Stimulated activated CD8-positive, alpha-beta memory T cell treated with anti-CD3 and anti-CD28 coated beads, Interleukin-15, amount 100 ng/mL, for 24 hours (primary cell): Measurements from ENCODE around the gene TMPRSS12.
"Not testable (repeated sequence)": the region's sequence is repeated elsewhere in the genome, so short reads cannot be mapped to it uniquely, and the experiment has no call there.

Experiments
- DNase-seq: peaks from one replicate; pipeline ENCODE4 v3.0.0-alpha.2; 2020; ENCODE audit warnings: low read depth

Gene TMPRSS12

GRCh38 chr12:50859621-50860310, 17.0 kb downstream of the TMPRSS12 start:
- DNase-seq, result no peak

GRCh38 chr12:50862316-50862715, 19.6 kb downstream of the TMPRSS12 start:
- no peak for DNase-seq

- DNase-seq, result no peak
Measured at GRCh38 chr12:50865266-50865665, 22.5 kb downstream of the TMPRSS12 start.

- not testable (repeated sequence) for DNase-seq
Measured at GRCh38 chr12:50868881-50869280, 26.2 kb downstream of the TMPRSS12 start.

- no peak for DNase-seq
Measured at GRCh38 chr12:50882563-50882962, 39.8 kb downstream of the TMPRSS12 start.

GRCh38 chr12:50887191-50887590, 44.5 kb downstream of the TMPRSS12 start:
- DNase-seq, result no peak

GRCh38 chr12:50888666-50889065, 45.9 kb downstream of the TMPRSS12 start:
- DNase-seq, result no peak

- DNase-seq, result no peak
Measured at GRCh38 chr12:50894241-50894640, 51.5 kb downstream of the TMPRSS12 start.

GRCh38 chr12:50901685-50902113, 59.0 kb downstream of the TMPRSS12 start:
- no peak for DNase-seq

GRCh38 chr12:50908479-50908878, 65.8 kb downstream of the TMPRSS12 start:
- DNase-seq, result not testable (repeated sequence)

- not testable (repeated sequence) for DNase-seq
Measured at GRCh38 chr12:50912361-50912760, 69.6 kb downstream of the TMPRSS12 start.

- DNase-seq, result no peak
Measured at GRCh38 chr12:50913224-50913623, 70.5 kb downstream of the TMPRSS12 start.

- no peak for DNase-seq
Measured at GRCh38 chr12:50914872-50915484, 72.3 kb downstream of the TMPRSS12 start.

- no peak for DNase-seq
Measured at GRCh38 chr12:50916292-50916691, 73.6 kb downstream of the TMPRSS12 start.

GRCh38 chr12:50918584-50919316, 76.0 kb downstream of the TMPRSS12 start:
- DNase-seq, result no peak

GRCh38 chr12:50922820-50923219, 80.1 kb downstream of the TMPRSS12 start:
- no peak for DNase-seq

GRCh38 chr12:50923361-50924130, 80.8 kb downstream of the TMPRSS12 start:
- DNase-seq, result no peak

- no peak for DNase-seq
Measured at GRCh38 chr12:50924131-50924438, 81.4 kb downstream of the TMPRSS12 start.

- no peak for DNase-seq
Measured at GRCh38 chr12:50924439-50925341, 82.0 kb downstream of the TMPRSS12 start.

- DNase-seq, result no peak
Measured at GRCh38 chr12:50925342-50925651, 82.6 kb downstream of the TMPRSS12 start.

GRCh38 chr12:50925920-50926319, 83.2 kb downstream of the TMPRSS12 start:
- no peak for DNase-seq

- no peak for DNase-seq
Measured at GRCh38 chr12:50926415-50926814, 83.7 kb downstream of the TMPRSS12 start.
